Measurements from ENCODE around the gene RIMS4. TPM values are rescaled to one million over a fixed set of nuclear protein-coding genes. Genes with fewer than 3 reads are reported as not detected.

RIMS4 gene
- total and polyA plus RNA-seq, 2 donors (not counting 1 experiment from before 2014, with no cell fraction given) = not detected

DNA sequence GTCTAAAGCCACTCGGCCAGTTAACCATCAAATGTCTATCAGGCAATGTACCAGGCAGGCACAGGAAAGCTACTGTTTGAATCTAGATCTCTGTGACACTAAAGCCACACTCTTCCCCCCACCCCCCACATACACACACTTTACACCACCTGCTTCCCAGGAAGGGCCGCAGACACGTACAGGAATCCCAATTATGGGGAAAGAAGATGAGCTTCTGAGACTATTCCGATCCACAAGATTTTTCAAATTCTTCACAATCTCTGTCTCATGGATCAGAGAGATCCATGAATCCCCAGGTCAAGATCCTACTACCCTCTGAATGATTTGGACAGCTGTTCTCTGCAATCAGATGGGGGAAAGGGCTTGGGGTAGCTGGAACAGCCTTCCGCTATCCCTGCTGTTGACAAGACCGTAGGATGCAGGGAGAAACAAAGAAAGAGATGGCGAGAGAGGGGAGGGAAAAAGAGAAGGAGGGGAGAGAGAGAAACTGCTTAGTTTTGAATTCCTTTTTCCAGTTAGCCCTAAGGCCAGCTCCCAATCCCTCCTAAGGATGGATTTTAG lies 25.4 kb upstream of the RIMS4 start:
- Histone ChIP-seq H3K9ac (ENCODE audit: low read length) (no peak overlapping the region), H3K27ac (ENCODE audit: low read length in 2 of 2) (no peak overlapping the region), H3K79me2 (ENCODE audit: control insufficient read depth, insufficient read depth, low read length) (no peaks in the 10 kb centered on the region), H2AFZ (ENCODE audit: insufficient read depth, low read depth, low read length, poor library complexity, severe bottlenecking) (no peak overlapping the region), H4K20me1 (ENCODE audit: control insufficient read depth, insufficient read depth, low read length, poor library complexity, severe bottlenecking) (no peaks in the 10 kb centered on the region), H3K36me3 (replicated peaks in 1 of 2; ENCODE audit: control extremely low read depth in 1 of 2, control insufficient read depth in 1 of 2, extremely low read depth in 1 of 2, insufficient read depth in 2 of 2, low read length in 1 of 2) (no peaks in the 10 kb centered on the region), H3K4me1 (ENCODE audit: control insufficient read depth in 2 of 2, insufficient read depth in 2 of 2, low read length in 2 of 2) (no peaks in the 10 kb centered on the region), H3K4me2 (replicated peaks; ENCODE audit: low read depth, low read length, poor library complexity, severe bottlenecking) (no peak overlapping the region), H3K4me3 (ENCODE audit: control extremely low read depth in 1 of 5, extremely low read depth in 1 of 5, insufficient read depth in 1 of 5, low read depth in 2 of 5, low read length in 4 of 5) (no peak overlapping the region), H3K9me3 (ENCODE audit: control extremely low read depth in 1 of 3, control insufficient read depth in 2 of 3, insufficient read depth in 1 of 3, low read length in 2 of 3) (peaks cover 0 to 3% (median 2%) of the 10 kb centered on the region in 3 donors), H3K27me3 (replicated peaks in 1 of 4; ENCODE audit: control extremely low read depth in 1 of 4, control insufficient read depth in 3 of 4, insufficient read depth in 4 of 4, low read length in 3 of 4) (peaks cover 0 to 27% (median 5%) of the 10 kb centered on the region in 4 experiments)
- WGBS (ENCODE audit: insufficient coverage) = 82% methylated on average over 4 of the region's 7 CpGs
- no peak overlapping the region for H3K4me3 Mint-ChIP-seq
- DNase-seq = no peak
- POLR2A ChIA-PET = no interaction called here
- H3K9me3 Mint-ChIP-seq (ENCODE audit: insufficient read depth) = peaks cover 3% of the 10 kb centered on the region
- no peak for ATAC-seq (ENCODE audit: low read depth)
- CTCF ChIA-PET = no interaction called here
- intact Hi-C loops (cut with micrococcal nuclease) = no loop called here
- no peaks in the 10 kb centered on the region for H3K4me1 Mint-ChIP-seq
- H3K27ac Mint-ChIP-seq = no peak overlapping the region
- TF ChIP-seq EZH2 (IDR thresholded peaks at IDR 0.05; ENCODE audit: borderline replicate concordance, insufficient read depth, low read depth, low read length, poor library complexity, severe bottlenecking) = no peak
- TF ChIP-seq, protein P1, sequence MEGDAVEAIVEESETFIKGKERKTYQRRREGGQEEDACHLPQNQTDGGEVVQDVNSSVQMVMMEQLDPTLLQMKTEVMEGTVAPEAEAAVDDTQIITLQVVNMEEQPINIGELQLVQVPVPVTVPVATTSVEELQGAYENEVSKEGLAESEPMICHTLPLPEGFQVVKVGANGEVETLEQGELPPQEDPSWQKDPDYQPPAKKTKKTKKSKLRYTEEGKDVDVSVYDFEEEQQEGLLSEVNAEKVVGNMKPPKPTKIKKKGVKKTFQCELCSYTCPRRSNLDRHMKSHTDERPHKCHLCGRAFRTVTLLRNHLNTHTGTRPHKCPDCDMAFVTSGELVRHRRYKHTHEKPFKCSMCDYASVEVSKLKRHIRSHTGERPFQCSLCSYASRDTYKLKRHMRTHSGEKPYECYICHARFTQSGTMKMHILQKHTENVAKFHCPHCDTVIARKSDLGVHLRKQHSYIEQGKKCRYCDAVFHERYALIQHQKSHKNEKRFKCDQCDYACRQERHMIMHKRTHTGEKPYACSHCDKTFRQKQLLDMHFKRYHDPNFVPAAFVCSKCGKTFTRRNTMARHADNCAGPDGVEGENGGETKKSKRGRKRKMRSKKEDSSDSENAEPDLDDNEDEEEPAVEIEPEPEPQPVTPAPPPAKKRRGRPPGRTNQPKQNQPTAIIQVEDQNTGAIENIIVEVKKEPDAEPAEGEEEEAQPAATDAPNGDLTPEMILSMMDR (IDR thresholded peaks at IDR 0.05) = no peak
- H3K27me3 Mint-ChIP-seq = peaks cover 33% of the 10 kb centered on the region

DNA sequence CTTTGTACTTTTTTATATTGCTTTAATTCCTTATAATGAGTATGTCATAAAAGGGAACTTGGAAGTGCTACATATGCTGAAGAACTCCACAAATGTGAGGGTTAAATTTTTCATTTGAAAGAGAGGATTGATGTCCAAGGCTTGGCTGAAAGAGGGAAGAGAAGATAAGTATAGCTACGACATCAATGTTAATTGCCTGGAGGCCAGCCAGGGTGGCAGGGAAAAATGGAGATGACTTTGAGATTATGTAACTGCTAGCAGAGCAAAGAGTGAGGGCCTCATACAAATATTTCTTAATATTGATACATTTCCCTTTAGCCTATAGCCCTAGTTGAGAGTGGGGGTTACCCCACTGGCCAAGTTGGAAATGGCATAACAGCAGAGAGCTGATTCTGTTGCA lies 24.8 kb upstream of the RIMS4 start:
- no peaks in the 10 kb centered on the region for H3K79me2 ChIP-seq (ENCODE audit: control insufficient read depth, insufficient read depth, low read length)
- H3K9me3 ChIP-seq (ENCODE audit: control extremely low read depth in 1 of 3, control insufficient read depth in 2 of 3, insufficient read depth in 1 of 3, low read length in 2 of 3) = peaks cover 0 to 6% (median 3%) of the 10 kb centered on the region in 3 donors
- DNase-seq (no peak), ATAC-seq (ENCODE audit: low read depth) (no peak)
- POLR2A ChIA-PET = no interaction called here
- H3K4me1 ChIP-seq (ENCODE audit: control insufficient read depth in 2 of 2, insufficient read depth in 2 of 2, low read length in 2 of 2) = no peaks in the 10 kb centered on the region
- no peaks in the 10 kb centered on the region for H3K4me1 Mint-ChIP-seq
- no peaks in the 10 kb centered on the region for H4K20me1 ChIP-seq (ENCODE audit: control insufficient read depth, insufficient read depth, low read length, poor library complexity, severe bottlenecking)
- H2AFZ ChIP-seq (ENCODE audit: insufficient read depth, low read depth, low read length, poor library complexity, severe bottlenecking) = no peak overlapping the region
- intact Hi-C loops (cut with micrococcal nuclease) = no loop called here
- H3K36me3 ChIP-seq (replicated peaks in 1 of 2; ENCODE audit: control extremely low read depth in 1 of 2, control insufficient read depth in 1 of 2, extremely low read depth in 1 of 2, insufficient read depth in 2 of 2, low read length in 1 of 2) = no peaks in the 10 kb centered on the region
- H3K27me3 Mint-ChIP-seq = peaks cover 33% of the 10 kb centered on the region
- H3K9me3 Mint-ChIP-seq (ENCODE audit: insufficient read depth) = no peaks in the 10 kb centered on the region
- no peak overlapping the region for H3K9ac ChIP-seq (ENCODE audit: low read length)
- H3K4me3 Mint-ChIP-seq = no peak overlapping the region
- no CpG with 5 or more reads among the region's 1 CpG for WGBS (ENCODE audit: insufficient coverage)
- H3K4me2 ChIP-seq (replicated peaks; ENCODE audit: low read depth, low read length, poor library complexity, severe bottlenecking) = no peak overlapping the region
- peaks cover 0 to 29% (median 5%) of the 10 kb centered on the region in 4 experiments for H3K27me3 ChIP-seq (replicated peaks in 1 of 4; ENCODE audit: control extremely low read depth in 1 of 4, control insufficient read depth in 3 of 4, insufficient read depth in 4 of 4, low read length in 3 of 4)
- CTCF ChIA-PET = no interaction called here
- H3K27ac Mint-ChIP-seq = no peak overlapping the region
- no peak for TF ChIP-seq EZH2 (IDR thresholded peaks at IDR 0.05; ENCODE audit: borderline replicate concordance, insufficient read depth, low read depth, low read length, poor library complexity, severe bottlenecking)
- TF ChIP-seq, protein P1 (IDR thresholded peaks at IDR 0.05) = no peak
- H3K4me3 ChIP-seq (ENCODE audit: control extremely low read depth in 1 of 5, extremely low read depth in 1 of 5, insufficient read depth in 1 of 5, low read depth in 2 of 5, low read length in 4 of 5) = no peak overlapping the region
- H3K27ac ChIP-seq (ENCODE audit: low read length in 2 of 2) = no peak overlapping the region

All from B cell (primary cell).